ENCODE measurements around the gene RTKN2. TPM values are rescaled to one million over a fixed set of nuclear protein-coding genes. Genes with fewer than 3 reads are reported as not detected.
A peak's percentile ranks its signal among the peaks of the same experiment; 100 is the strongest.
"Not testable (repeated sequence)": the region's sequence is repeated elsewhere in the genome, so short reads cannot be mapped to it uniquely, and the experiment has no call there.

Gene RTKN2
- total RNA-seq, 1 experiment from 2014 or later: 14.4 TPM

DNA sequence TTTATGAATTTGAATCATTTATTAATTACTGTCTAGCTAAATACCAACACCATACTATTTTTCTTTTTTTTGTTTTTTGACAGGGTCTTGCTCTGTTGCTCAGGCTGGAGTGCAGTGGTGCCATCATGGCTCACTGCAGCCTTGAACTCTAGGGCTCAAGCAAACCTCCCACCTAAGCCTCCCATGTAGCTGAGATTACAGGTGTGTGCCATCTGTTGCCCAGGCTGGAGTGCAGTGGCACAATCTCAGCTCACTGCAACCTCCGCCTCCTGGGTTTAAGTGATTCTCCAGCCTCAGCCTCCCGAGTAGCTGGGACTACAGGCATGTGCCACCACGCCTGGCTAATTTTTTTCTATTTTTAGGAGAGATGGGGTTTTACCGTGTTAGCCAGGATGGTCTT, 27.1 kb downstream of the RTKN2 start:
- H4K20me1 ChIP-seq (ENCODE audit: control insufficient read depth, insufficient read depth, insufficient read length); H3T11ph ChIP-seq (ENCODE audit: low read length); H2BK20ac ChIP-seq (ENCODE audit: low read depth, low read length, poor library complexity, severe bottlenecking); H3K18ac ChIP-seq (ENCODE audit: insufficient read length, low read depth, low read length); H4K5ac ChIP-seq (ENCODE audit: insufficient read length, low read depth, low read length); H2AK5ac ChIP-seq (ENCODE audit: insufficient read length, low read length); H3K79me2 ChIP-seq (ENCODE audit: insufficient read depth, low read length); H2BK5ac ChIP-seq (ENCODE audit: insufficient read length, low read length); H3K23ac ChIP-seq (ENCODE audit: insufficient read length, low read depth, low read length); H3K9ac ChIP-seq (ENCODE audit: extremely low read depth, insufficient read length, low read length); H3K36me3 Mint-ChIP-seq (ENCODE audit: insufficient read depth in 1 of 3, low read depth in 3 of 3); H4K91ac ChIP-seq (ENCODE audit: insufficient read length, low read depth, low read length); H3K14ac ChIP-seq (ENCODE audit: insufficient read depth, low read length); H3K4ac ChIP-seq (ENCODE audit: low read depth, low read length); H3K27me3 ChIP-seq (ENCODE audit: insufficient read depth, low read length); DNase-seq; H3K23me2 ChIP-seq (ENCODE audit: insufficient read length, low read depth, low read length, poor library complexity, severe bottlenecking); H2BK15ac ChIP-seq (ENCODE audit: low read depth, low read length); H4K8ac ChIP-seq (replicated peaks; ENCODE audit: insufficient read length, low read depth, low read length); H3K56ac ChIP-seq (ENCODE audit: insufficient read length, low read depth, low read length); H3K9me3 ChIP-seq (ENCODE audit: control insufficient read depth, low read depth, low read length); H3K79me1 ChIP-seq (ENCODE audit: insufficient read depth, low read depth, low read length, poor library complexity, severe bottlenecking); H3K4me2 ChIP-seq (ENCODE audit: insufficient read depth, insufficient read length, low read length); H3K4me3 Mint-ChIP-seq; H2BK12ac ChIP-seq (ENCODE audit: insufficient read length, low read depth, low read length); H2AFZ ChIP-seq (ENCODE audit: low read length); H3K9me3 Mint-ChIP-seq; H3K4me1 Mint-ChIP-seq; H3K27ac ChIP-seq (ENCODE audit: insufficient read length, low read depth, low read length); H2BK120ac ChIP-seq (ENCODE audit: low read depth, low read length, poor library complexity, severe bottlenecking); H3K4me1 ChIP-seq (ENCODE audit: insufficient read depth, low read length); H3K27me3 Mint-ChIP-seq (ENCODE audit: low read depth): not testable (repeated sequence)
- H3K27ac Mint-ChIP-seq: peak overlapping the region in 1 of 3 experiments; percentile 70; a peak in 2 of 7 replicates
- WGBS (ENCODE audit: extremely low coverage, insufficient read length, low lambda C conversion rate): no CpG with 5 or more reads among the region's 4 CpGs

Data from H9 (cell line).